OCI-LY1 (cell line): ENCODE measurements around the gene CASP6.

Experiments
- EZH2 ChIP-seq: fragments of 200-600 bp; sonication (generic), shearing (Covaris generic); IDR thresholded peaks from 2 replicates; pipeline ENCODE4 v1.8.0; 2017; ENCODE audit warnings: borderline replicate concordance, mixed run types, mild to moderate bottlenecking, antibody characterized with exemption, low read length, moderate library complexity, mixed read lengths
- TF ChIP-seq, protein P1 (sequence below): fragments of 200-600 bp; sonication (generic), shearing (Covaris generic); IDR thresholded peaks from 2 replicates; pipeline ENCODE4 v1.5.1; 2017; ENCODE audit warnings: mild to moderate bottlenecking, antibody characterized with exemption, low read length, moderate library complexity, mixed read lengths

DNA sequence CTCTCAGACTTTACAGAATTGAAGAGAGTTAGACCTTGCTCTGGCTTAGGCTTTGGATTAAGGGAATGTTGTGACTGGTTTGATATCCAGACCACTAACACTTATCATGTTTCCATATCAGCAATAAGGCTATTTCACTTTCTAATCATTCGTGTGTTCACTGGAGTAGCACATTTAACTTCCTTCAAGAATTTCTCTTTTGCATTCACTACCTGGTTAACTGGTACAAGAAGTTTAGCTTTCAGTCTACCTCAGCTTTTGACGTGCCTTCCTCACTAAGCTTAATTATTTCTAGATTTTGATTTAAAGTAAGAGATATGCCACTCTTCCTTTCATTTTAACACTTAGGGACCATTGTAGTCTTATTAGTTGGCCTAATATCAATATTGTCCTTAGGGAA, 62.6 kb downstream of the CASP6 start:
- TF ChIP-seq, protein P1, sequence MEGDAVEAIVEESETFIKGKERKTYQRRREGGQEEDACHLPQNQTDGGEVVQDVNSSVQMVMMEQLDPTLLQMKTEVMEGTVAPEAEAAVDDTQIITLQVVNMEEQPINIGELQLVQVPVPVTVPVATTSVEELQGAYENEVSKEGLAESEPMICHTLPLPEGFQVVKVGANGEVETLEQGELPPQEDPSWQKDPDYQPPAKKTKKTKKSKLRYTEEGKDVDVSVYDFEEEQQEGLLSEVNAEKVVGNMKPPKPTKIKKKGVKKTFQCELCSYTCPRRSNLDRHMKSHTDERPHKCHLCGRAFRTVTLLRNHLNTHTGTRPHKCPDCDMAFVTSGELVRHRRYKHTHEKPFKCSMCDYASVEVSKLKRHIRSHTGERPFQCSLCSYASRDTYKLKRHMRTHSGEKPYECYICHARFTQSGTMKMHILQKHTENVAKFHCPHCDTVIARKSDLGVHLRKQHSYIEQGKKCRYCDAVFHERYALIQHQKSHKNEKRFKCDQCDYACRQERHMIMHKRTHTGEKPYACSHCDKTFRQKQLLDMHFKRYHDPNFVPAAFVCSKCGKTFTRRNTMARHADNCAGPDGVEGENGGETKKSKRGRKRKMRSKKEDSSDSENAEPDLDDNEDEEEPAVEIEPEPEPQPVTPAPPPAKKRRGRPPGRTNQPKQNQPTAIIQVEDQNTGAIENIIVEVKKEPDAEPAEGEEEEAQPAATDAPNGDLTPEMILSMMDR = no peak
- no peak for TF ChIP-seq EZH2
